HEK293 (cell line): ENCODE results near the gene ABCA1.
"Not testable (repeated sequence)": the region's sequence is repeated elsewhere in the genome, so short reads cannot be mapped to it uniquely, and the experiment has no call there.

ENCODE experiments used
- CTCF ChIA-PET: fragments of 350-600 bp; formaldehyde crosslinking; extraction: SDS; loops from one replicate; lab custom pipeline; 2021; ENCODE audit warnings: antibody characterized with exemption; lab: Yijun Ruan, JAX
- POLR2A ChIA-PET: fragments of 300-600 bp; formaldehyde crosslinking; extraction: SDS; loops from one replicate; lab custom pipeline; 2020; ENCODE audit warnings: antibody characterized with exemption, inconsistent platforms; lab: Yijun Ruan, JAX
- H3K27ac ChIP-seq: fragments of 200-500 bp; sonication (Bioruptor generic); 2 replicates; pipeline ENCODE4 v1.5.1; 2014; ENCODE audit warnings: low read depth, low read length, control low read depth, inconsistent platforms; ENCODE audit errors: extremely low read depth
- H3K36me3 ChIP-seq, 2 experiments: fragments of 200-500 bp in 1 of 2; sonication (Bioruptor generic) in 1 of 2; 1 replicate in 1 of 2; 2 replicates in 1 of 2; pipeline ENCODE4 v1.5.1; 2014 to 2017; ENCODE audit warnings: inconsistent platforms in 2 of 2, low read length in 2 of 2; ENCODE audit not compliant: control insufficient read depth in 2 of 2, insufficient read depth in 1 of 2
- H3K4me1 ChIP-seq: fragments of 200-500 bp; sonication (Bioruptor generic); 2 replicates; pipeline ENCODE4 v1.5.1; 2014; ENCODE audit warnings: mild to moderate bottlenecking, low read length, inconsistent platforms; ENCODE audit not compliant: control insufficient read depth, insufficient read depth
- H3K4me3 ChIP-seq: 2 replicates; pipeline ENCODE4 v1.5.1; 2011; ENCODE audit warnings: low read depth, mild to moderate bottlenecking, control low read depth, low read length, moderate library complexity
- H3K9me3 ChIP-seq: fragments of 200-500 bp; sonication (Bioruptor generic); 2 replicates; pipeline ENCODE4 v1.5.1; 2014; ENCODE audit warnings: low read depth, low read length, inconsistent platforms; ENCODE audit not compliant: control insufficient read depth, insufficient read depth
- FEZF1 ChIP-seq: fragments of 450-650 bp; formaldehyde crosslinking; IDR thresholded peaks from 2 replicates; pipeline ENCODE4 v1.5.1; 2016; ENCODE audit warnings: missing biosample characterization, missing genetic modification characterization
- IKZF3 ChIP-seq: fragments of 450-650 bp; IDR thresholded peaks from 2 replicates; pipeline ENCODE4 v1.5.0; 2018; ENCODE audit warnings: missing biosample characterization, mild to moderate bottlenecking, missing genetic modification characterization, moderate library complexity
- KLF16 ChIP-seq: fragments of 450-650 bp; formaldehyde crosslinking; IDR thresholded peaks from 2 replicates; pipeline ENCODE4 v1.5.1; 2017; ENCODE audit warnings: missing biosample characterization, missing genetic modification characterization
- KLF17 ChIP-seq: fragments of 450-650 bp; formaldehyde crosslinking; IDR thresholded peaks from 2 replicates; pipeline ENCODE4 v1.5.1; 2016; ENCODE audit warnings: missing biosample characterization, missing genetic modification characterization
- MEIS1 ChIP-seq: sonication (generic); formaldehyde crosslinking; IDR thresholded peaks from 2 replicates; pipeline ENCODE4 v1.8.1; 2022; ENCODE audit warnings: missing genetic modification reagents, mild to moderate bottlenecking, borderline replicate concordance
- MYNN ChIP-seq: fragments of 450-650 bp; formaldehyde crosslinking; IDR thresholded peaks from 2 replicates; pipeline ENCODE4 v1.5.1; 2016; ENCODE audit warnings: missing biosample characterization, missing genetic modification characterization, borderline replicate concordance
- SP7 ChIP-seq: fragments of 450-650 bp; formaldehyde crosslinking; IDR thresholded peaks from 2 replicates; pipeline ENCODE4 v1.5.1; 2016; ENCODE audit warnings: missing biosample characterization, missing genetic modification characterization
- ZNF18 ChIP-seq: fragments of 450-650 bp; formaldehyde crosslinking; IDR thresholded peaks from 2 replicates; pipeline ENCODE4 v1.5.1; 2016; ENCODE audit warnings: missing biosample characterization, missing genetic modification characterization
- ZNF311 ChIP-seq: fragments of 450-650 bp; formaldehyde crosslinking; IDR thresholded peaks from 2 replicates; pipeline ENCODE4 v1.5.1; 2017; ENCODE audit warnings: missing biosample characterization, missing genetic modification characterization, borderline replicate concordance
- ZNF335 ChIP-seq: fragments of 450-650 bp; formaldehyde crosslinking; conservative IDR thresholded peaks from 2 replicates; pipeline ENCODE4 v1.5.1; 2016; ENCODE audit warnings: missing biosample characterization, missing genetic modification characterization
- ZNF416 ChIP-seq: fragments of 450-650 bp; formaldehyde crosslinking; IDR thresholded peaks from 2 replicates; pipeline ENCODE4 v1.5.1; 2016; ENCODE audit warnings: missing biosample characterization, missing genetic modification characterization
- ZNF423 ChIP-seq: fragments of 450-650 bp; formaldehyde crosslinking; IDR thresholded peaks from 2 replicates; pipeline ENCODE4 v1.5.1; 2016; ENCODE audit warnings: missing biosample characterization, missing genetic modification characterization
- ZNF449 ChIP-seq: fragments of 450-650 bp; formaldehyde crosslinking; IDR thresholded peaks from 2 replicates; pipeline ENCODE4 v1.5.1; 2017; ENCODE audit warnings: missing biosample characterization, mild to moderate bottlenecking, missing genetic modification characterization, moderate library complexity
- ZNF596 ChIP-seq: fragments of 450-650 bp; IDR thresholded peaks from 2 replicates; pipeline ENCODE4 v1.5.0; 2018; ENCODE audit warnings: missing biosample characterization, mild to moderate bottlenecking, missing genetic modification characterization, moderate library complexity
- ZNF792 ChIP-seq: fragments of 450-650 bp; formaldehyde crosslinking; IDR thresholded peaks from 2 replicates; pipeline ENCODE4 v1.5.1; 2016; ENCODE audit warnings: missing biosample characterization, missing genetic modification characterization

The ABCA1 gene

GRCh38 chr9:104858271-104858670 is 69.7 kb downstream of the ABCA1 start:
- H3K4me1 ChIP-seq = no peaks in the 10 kb centered on the region; the same call in 1 of the 2 replicates

GRCh38 chr9:104856413-104856941 is 71.5 kb downstream of the ABCA1 start:
- Histone ChIP-seq H3K36me3 (no peaks in the 10 kb centered on the region), H3K4me1 (no peaks in the 10 kb centered on the region; the same call in 1 of the 2 replicates), H3K4me3 (no peak overlapping the region), H3K9me3 (no peaks in the 10 kb centered on the region), H3K27ac (no peak overlapping the region)
- ChIA-PET POLR2A (no interaction called here), CTCF (interaction anchor here (0.7 to 0.9 kb wide), 2 partner anchors 72 to 300 kb away, joined by 3 read pairs; no protein-coding TSS in a partner anchor)
- TF ChIP-seq FEZF1 (0 out of 2 replicates have a peak, but pooled peaks have one; percentile 8), ZNF596 (tag by site-specific recombination) (no peak), SP7 (peak; percentile 75), ZNF335 (no peak), KLF16 (tag by site-specific recombination) (no peak), KLF17 (tag by site-specific recombination) (no peak)

More at GRCh38 chr9:104858271-104858670, 69.7 kb downstream of the ABCA1 start:
- POLR2A ChIA-PET = no interaction called here
- Histone ChIP-seq H3K4me3 (no peak overlapping the region), H3K27ac (no peak overlapping the region), H3K36me3 (no peaks in the 10 kb centered on the region)
- TF ChIP-seq ZNF18 (tag by site-specific recombination) (no peak), MEIS1 (no peak), ZNF311 (tag by site-specific recombination) (no peak), ZNF792 (no peak)
- TF ChIP-seq, all 188 proteins: peak for 0
- no peaks in the 10 kb centered on the region for H3K9me3 ChIP-seq
- CTCF ChIA-PET = interaction anchor here (0.6 to 1.1 kb wide), 4 partner anchors 10 to 65 kb away, joined by 3 to 4 read pairs (median 4); no protein-coding TSS in a partner anchor

GRCh38 chr9:104855807-104856206 is 72.1 kb downstream of the ABCA1 start:
- TF ChIP-seq MYNN (no peak), ZNF449 (tag by site-specific recombination) (peak; percentile 28; the same call in 1 of the 2 replicates), ZNF423 (tag by site-specific recombination) (no peak), ZNF416 (tag by site-specific recombination) (no peak), IKZF3 (tag by site-specific recombination) (no peak)
- no peaks in the 10 kb centered on the region for H3K9me3 ChIP-seq
- no peaks in the 10 kb centered on the region; the same call in 1 of the 2 replicates for H3K4me1 ChIP-seq
- H3K27ac ChIP-seq = no peak overlapping the region
- no peak overlapping the region for H3K4me3 ChIP-seq
- no peaks in the 10 kb centered on the region for H3K36me3 ChIP-seq
- CTCF ChIA-PET = interaction anchor here (0.7 kb wide), 1 partner anchor 73 kb away, joined by 3 read pairs; no protein-coding TSS in a partner anchor
- POLR2A ChIA-PET = no interaction called here

GRCh38 chr9:104855258-104855657 is 72.7 kb downstream of the ABCA1 start:
- CTCF ChIA-PET = interaction anchor here (2.5 kb wide), 1 partner anchor 8 kb away, joined by 9 read pairs; no protein-coding TSS in a partner anchor
- H3K4me3 ChIP-seq, H3K4me1 ChIP-seq, H3K36me3 ChIP-seq, POLR2A ChIA-PET, H3K27ac ChIP-seq, H3K9me3 ChIP-seq: not testable (repeated sequence)
